Endodermal cell (in vitro differentiated cells): Measurements from ENCODE around the gene ITGA6. TPM values are rescaled to one million over a fixed set of nuclear protein-coding genes. Genes with fewer than 3 reads are reported as not detected.

Source experiments
- DNase-seq: peaks from one replicate; pipeline ENCODE4 v3.0.0-alpha.2; 2017
- H3K27ac ChIP-seq: 2 replicates; pipeline ENCODE4 v1.5.1; 2013; ENCODE audit warnings: mild to moderate bottlenecking, low read depth, low read length, moderate library complexity
- H3K27me3 ChIP-seq: 2 replicates; pipeline ENCODE4 v1.6.1; 2013; ENCODE audit warnings: mild to moderate bottlenecking, low read length, moderate library complexity; ENCODE audit not compliant: insufficient read depth, control insufficient read depth, poor library complexity, severe bottlenecking
- H3K36me3 ChIP-seq: 2 replicates; pipeline ENCODE4 v1.7.0; 2013; ENCODE audit warnings: mild to moderate bottlenecking, low read length, moderate library complexity; ENCODE audit not compliant: control insufficient read depth, insufficient read depth
- H3K4me1 ChIP-seq: one replicate; pipeline ENCODE4 v1.7.0; 2013; ENCODE audit warnings: low read length; ENCODE audit not compliant: control insufficient read depth, insufficient read depth
- H3K4me3 ChIP-seq: 2 replicates; pipeline ENCODE4 v1.5.1; 2013; ENCODE audit warnings: mild to moderate bottlenecking, low read length, moderate library complexity
- H3K9ac ChIP-seq: 2 replicates; pipeline ENCODE4 v1.6.1; 2013; ENCODE audit warnings: mild to moderate bottlenecking, low read length, moderate library complexity; ENCODE audit not compliant: poor library complexity, severe bottlenecking; ENCODE audit errors: extremely low read depth
- H3K9me3 ChIP-seq: 2 replicates; pipeline ENCODE4 v1.6.1; 2013; ENCODE audit warnings: mild to moderate bottlenecking, low read length, moderate library complexity; ENCODE audit not compliant: control insufficient read depth
- H3K27ac Mint-ChIP-seq: 2 replicates; pipeline ENCODE4 v1.8.0; 2020; ENCODE audit warnings: mixed read lengths
- H3K27me3 Mint-ChIP-seq: 2 replicates; pipeline ENCODE4 v1.8.0; 2021; ENCODE audit warnings: mild to moderate bottlenecking, mixed read lengths; ENCODE audit not compliant: insufficient read depth
- H3K36me3 Mint-ChIP-seq: 2 replicates; pipeline ENCODE4 v1.8.0; 2020; ENCODE audit warnings: low read depth, mixed read lengths
- H3K4me1 Mint-ChIP-seq: 2 replicates; pipeline ENCODE4 v1.8.0; 2020; ENCODE audit warnings: mixed read lengths
- H3K4me3 Mint-ChIP-seq: 2 replicates; pipeline ENCODE4 v1.8.0; 2020; ENCODE audit warnings: mild to moderate bottlenecking, moderate library complexity, mixed read lengths
- H3K9me3 Mint-ChIP-seq: 2 replicates; pipeline ENCODE4 v1.8.0; 2020; ENCODE audit warnings: mild to moderate bottlenecking, mixed read lengths
- WGBS, 2 experiments: methylation state at CpG; one replicate each; pipeline versions ENCODE4 v1.1.5 to v1.1.7; 2013; ENCODE audit warnings: missing lambda C conversion rate in 2 of 2, mixed read lengths in 1 of 2; ENCODE audit not compliant: insufficient coverage in 1 of 2, insufficient read length in 1 of 2; 5-methylcytosine and 5-hydroxymethylcytosine counted together
- total RNA-seq, 2 donors: library from RNA; stranded (reverse); fragmentation: NEBNext Ultra II Directional in 1 of 2; extraction: Animal tissue kit (Norgen Biotek cat#: 25700) in 1 of 2; gene quantifications; 2 replicates in 1 of 2; 3 replicates in 1 of 2; pipeline ENCODE4 v1.2.1, GENCODE V29; 2021
- TF ChIP-seq, protein P1 (sequence below): fragments of 200-600 bp; sonication (generic); conservative IDR thresholded peaks from 2 replicates; pipeline ENCODE4 v1.5.0; 2021; ENCODE audit warnings: antibody characterized with exemption, mild to moderate bottlenecking

Gene ITGA6
- total RNA-seq, 2 donors from 2014 or later: 35.8 to 45.7 TPM

DNA sequence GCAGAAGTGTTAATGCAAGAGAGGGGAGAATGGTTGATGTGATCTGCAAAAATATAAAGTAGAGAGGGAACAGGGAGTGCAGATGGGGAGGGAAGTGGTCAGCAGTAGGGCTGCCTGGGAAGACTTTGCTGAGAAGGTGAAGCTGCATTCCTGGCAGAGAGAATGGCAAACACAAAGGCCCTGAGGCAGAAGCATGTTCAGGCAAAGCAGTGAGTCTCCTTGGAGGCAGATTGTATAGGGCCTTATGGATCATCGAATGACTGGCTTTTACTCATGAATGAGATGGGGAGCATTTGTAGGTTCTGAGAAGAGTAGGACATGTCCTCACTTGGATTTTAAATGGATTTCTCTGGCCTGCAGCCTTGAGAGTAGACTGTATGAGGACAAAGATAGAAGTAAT lies 9.5 kb downstream of the ITGA6 start:
- H3K4me3 Mint-ChIP-seq: no peak overlapping the region
- Histone ChIP-seq H3K9ac (no peak overlapping the region), H3K36me3 (no peaks in the 10 kb centered on the region), H3K27me3 (peaks cover 5% of the 10 kb centered on the region), H3K4me1 (peaks cover 23% of the 10 kb centered on the region), H3K9me3 (no peaks in the 10 kb centered on the region), H3K4me3 (no peak overlapping the region), H3K27ac (no peak overlapping the region)
- H3K9me3 Mint-ChIP-seq: no peaks in the 10 kb centered on the region
- H3K36me3 Mint-ChIP-seq: peaks cover 2% of the 10 kb centered on the region
- 83 to 89% methylated on average over 1 of the region's 1 CpG for WGBS, 2 experiments
- H3K4me1 Mint-ChIP-seq: peaks cover 63% of the 10 kb centered on the region
- TF ChIP-seq, protein P1, sequence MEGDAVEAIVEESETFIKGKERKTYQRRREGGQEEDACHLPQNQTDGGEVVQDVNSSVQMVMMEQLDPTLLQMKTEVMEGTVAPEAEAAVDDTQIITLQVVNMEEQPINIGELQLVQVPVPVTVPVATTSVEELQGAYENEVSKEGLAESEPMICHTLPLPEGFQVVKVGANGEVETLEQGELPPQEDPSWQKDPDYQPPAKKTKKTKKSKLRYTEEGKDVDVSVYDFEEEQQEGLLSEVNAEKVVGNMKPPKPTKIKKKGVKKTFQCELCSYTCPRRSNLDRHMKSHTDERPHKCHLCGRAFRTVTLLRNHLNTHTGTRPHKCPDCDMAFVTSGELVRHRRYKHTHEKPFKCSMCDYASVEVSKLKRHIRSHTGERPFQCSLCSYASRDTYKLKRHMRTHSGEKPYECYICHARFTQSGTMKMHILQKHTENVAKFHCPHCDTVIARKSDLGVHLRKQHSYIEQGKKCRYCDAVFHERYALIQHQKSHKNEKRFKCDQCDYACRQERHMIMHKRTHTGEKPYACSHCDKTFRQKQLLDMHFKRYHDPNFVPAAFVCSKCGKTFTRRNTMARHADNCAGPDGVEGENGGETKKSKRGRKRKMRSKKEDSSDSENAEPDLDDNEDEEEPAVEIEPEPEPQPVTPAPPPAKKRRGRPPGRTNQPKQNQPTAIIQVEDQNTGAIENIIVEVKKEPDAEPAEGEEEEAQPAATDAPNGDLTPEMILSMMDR: no peak
- DNase-seq: no peak
- no peak overlapping the region for H3K27ac Mint-ChIP-seq
- H3K27me3 Mint-ChIP-seq: peaks cover 44% of the 10 kb centered on the region

DNA sequence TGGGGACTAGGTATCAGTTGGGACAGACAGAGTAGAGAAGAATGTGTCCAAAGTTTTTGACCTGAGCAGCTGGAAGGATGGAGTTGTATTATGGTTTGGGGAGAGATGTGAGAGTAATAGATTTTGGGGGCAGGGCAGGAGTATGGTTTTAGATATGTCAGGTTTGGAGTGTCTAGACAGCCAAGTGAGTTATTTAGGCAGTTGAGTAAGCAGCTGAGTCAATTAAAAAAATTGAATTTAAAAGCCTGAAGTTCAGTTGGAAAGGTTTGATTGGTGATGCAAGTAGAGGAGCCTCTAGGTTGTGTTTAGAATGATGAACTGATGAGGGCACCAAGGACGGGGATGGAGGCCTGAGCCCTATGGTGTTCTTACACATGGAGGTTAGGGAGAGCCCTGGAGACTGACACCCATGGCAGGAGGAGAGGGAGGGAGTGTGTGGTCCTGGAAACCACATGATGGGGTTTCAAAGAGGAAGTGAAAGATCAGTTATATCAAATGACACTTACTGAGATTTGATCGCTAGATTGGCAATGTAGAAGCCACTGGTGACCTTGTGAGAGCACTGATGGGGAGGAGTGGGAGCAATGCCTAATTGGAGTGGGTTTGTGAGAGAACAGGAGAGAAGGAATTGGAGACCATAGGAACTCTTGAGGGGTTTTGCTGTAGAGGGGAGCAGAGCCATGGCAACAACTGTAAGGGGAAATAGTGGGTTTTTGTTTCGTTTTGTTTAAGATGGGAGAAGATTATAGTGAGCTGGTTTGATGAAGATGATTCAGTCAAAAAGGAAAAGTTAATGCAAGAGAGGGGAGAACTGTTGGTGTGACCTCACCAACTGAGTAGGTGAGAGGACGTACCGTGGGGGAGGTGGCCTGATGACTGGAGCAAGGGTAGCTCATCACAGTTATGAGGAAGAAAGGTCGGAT lies 10.3 kb downstream of the ITGA6 start:
- Mint-ChIP-seq H3K9me3 (no peaks in the 10 kb centered on the region), H3K4me3 (no peak overlapping the region), H3K4me1 (peaks cover 62% of the 10 kb centered on the region), H3K36me3 (peaks cover 2% of the 10 kb centered on the region), H3K27me3 (peaks cover 43% of the 10 kb centered on the region), H3K27ac (no peak overlapping the region)
- WGBS, 2 experiments: 81 to 86% methylated on average over 5 to 6 of the region's 6 CpGs
- Histone ChIP-seq H3K9ac (no peak overlapping the region), H3K4me3 (no peak overlapping the region), H3K27me3 (no peaks in the 10 kb centered on the region), H3K36me3 (no peaks in the 10 kb centered on the region), H3K9me3 (no peaks in the 10 kb centered on the region), H3K4me1 (peaks cover 23% of the 10 kb centered on the region), H3K27ac (no peak overlapping the region)
- TF ChIP-seq, protein P1: no peak
- no peak for DNase-seq

DNA sequence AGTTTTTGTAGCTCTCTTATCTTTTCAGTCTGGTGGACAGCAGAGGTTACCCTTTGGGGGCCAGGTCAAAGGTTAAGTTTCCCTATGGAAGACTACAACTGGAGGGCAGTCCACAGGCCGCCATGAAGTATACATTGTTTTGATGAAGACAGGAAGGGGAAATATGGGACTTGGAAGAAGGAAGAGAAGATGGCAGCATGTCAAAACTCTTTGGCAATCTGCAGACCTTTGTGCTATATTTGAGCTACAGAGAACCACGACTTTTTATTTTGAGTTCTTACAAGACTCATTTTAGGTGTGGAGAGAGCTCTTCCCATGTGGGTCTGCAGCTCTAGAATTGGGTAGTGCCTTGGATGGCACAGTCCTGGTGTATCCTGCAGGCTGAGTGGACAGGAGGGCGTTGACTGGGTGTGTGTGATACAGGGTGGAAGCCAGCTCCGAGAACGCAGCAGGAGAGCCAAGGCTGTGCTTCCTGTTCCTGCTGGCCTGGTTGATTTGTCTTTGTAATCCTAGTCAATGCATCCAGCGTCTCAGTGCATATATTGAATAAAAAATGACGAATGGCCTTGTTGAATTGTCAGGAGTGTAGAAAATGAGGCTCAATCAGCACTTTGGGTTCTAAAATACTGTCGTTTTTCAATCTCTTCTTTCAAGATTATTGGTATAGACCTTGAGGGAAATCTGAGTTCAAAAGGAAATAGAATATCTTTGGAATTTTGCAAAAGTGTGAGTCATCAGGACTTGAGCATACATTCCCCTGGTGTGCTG lies 11.5 kb downstream of the ITGA6 start:
- Histone ChIP-seq H3K9me3 (no peaks in the 10 kb centered on the region), H3K4me3 (no peak overlapping the region), H3K36me3 (no peaks in the 10 kb centered on the region), H3K9ac (no peak overlapping the region), H3K27ac (no peak overlapping the region), H3K27me3 (no peaks in the 10 kb centered on the region), H3K4me1 (peaks cover 13% of the 10 kb centered on the region)
- Mint-ChIP-seq H3K4me1 (peaks cover 55% of the 10 kb centered on the region), H3K4me3 (no peak overlapping the region), H3K27me3 (peaks cover 34% of the 10 kb centered on the region), H3K9me3 (no peaks in the 10 kb centered on the region), H3K27ac (no peak overlapping the region), H3K36me3 (peaks cover 4% of the 10 kb centered on the region)
- TF ChIP-seq, protein P1: no peak
- WGBS, 2 experiments: 93% methylated on average over 6 to 8 of the region's 8 CpGs
- no peak for DNase-seq
